Activated naive CD4-positive, alpha-beta T cell treated with anti-CD3 and anti-CD28 coated beads, Interleukin-2, amount 50 U/mL, for 72 hours (primary cell): ENCODE results near the gene HMCN2. TPM values are rescaled to one million over a fixed set of nuclear protein-coding genes. Genes with fewer than 3 reads are reported as not detected.

ENCODE experiments used
- ATAC-seq, 2 donors: fragments of 150-1000 bp; cut with Tn5 transposase; 2 replicates each; pipeline ENCODE4 v1.10.0; 2021; ENCODE audit warnings: mild to moderate bottlenecking in 2 of 2, moderate library complexity in 2 of 2
- DNase-seq, 2 donors: peaks; one replicate each; pipeline ENCODE4 v3.0.0; 2021 to 2022; ENCODE audit warnings: low spot score in 2 of 2
- H3K27ac Mint-ChIP-seq, 2 donors: one replicate each; pipeline ENCODE4 v1.8.0; 2022; ENCODE audit warnings: mild to moderate bottlenecking in 2 of 2, mixed read lengths in 2 of 2
- H3K36me3 Mint-ChIP-seq, 2 donors: one replicate each; pipeline ENCODE4 v1.8.0; 2022; ENCODE audit warnings: mixed read lengths in 2 of 2
- H3K9me3 Mint-ChIP-seq, 2 donors: one replicate each; pipeline ENCODE4 v1.8.0; 2022; ENCODE audit warnings: mixed read lengths in 2 of 2
- total RNA-seq, 2 donors: library from RNA; stranded (reverse); gene quantifications; one replicate each; pipeline ENCODE4 v1.2.3, GENCODE V29; 2022

The HMCN2 gene
- total RNA-seq, 2 donors from 2014 or later: not detected

DNA sequence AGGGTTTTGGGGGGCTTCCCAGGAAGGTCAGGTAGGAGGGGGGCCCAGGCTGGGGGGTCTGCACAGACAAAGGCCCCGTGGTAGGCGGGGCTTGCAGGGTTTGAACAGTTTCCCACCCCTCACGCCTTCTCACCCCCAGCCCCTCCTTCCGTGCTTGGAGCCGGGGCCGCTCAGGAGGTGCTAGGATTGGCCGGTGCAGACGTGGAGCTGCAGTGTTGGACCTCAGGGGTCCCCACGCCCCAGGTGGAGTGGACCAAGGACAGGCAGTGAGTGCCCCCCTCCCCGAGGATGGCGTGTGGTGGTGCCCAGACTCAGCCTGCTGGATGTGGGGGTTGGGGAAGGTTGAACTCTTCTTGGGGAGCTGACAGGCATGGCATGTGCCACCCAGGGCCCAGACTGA, 83.8 kb downstream of the HMCN2 start:
- H3K27ac Mint-ChIP-seq: no peak overlapping the region

DNA sequence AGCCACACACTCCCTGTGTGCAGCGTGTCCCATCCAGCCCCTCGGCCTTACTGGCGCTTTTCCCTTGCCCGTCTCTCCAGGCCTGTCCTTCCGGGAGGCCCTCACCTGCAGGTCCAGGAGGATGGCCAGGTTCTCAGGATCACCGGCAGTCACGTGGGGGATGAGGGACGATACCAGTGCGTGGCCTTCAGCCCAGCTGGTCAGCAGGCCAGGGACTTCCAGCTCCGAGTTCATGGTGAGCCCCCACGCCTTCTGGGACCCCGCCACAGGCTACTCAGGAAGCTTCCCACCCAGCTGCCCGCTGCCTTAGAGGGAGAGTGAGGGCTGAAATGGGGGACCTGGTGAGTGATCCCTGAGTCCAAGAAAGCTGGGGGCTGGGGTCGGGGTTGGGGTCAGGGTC, 85.8 kb downstream of the HMCN2 start:
- no peaks in the 10 kb centered on the region for H3K9me3 Mint-ChIP-seq
- ATAC-seq (no peak), DNase-seq (no peak)
- H3K36me3 Mint-ChIP-seq: no peaks in the 10 kb centered on the region
- no peak overlapping the region for H3K27ac Mint-ChIP-seq

More for the DNA sequence above, 83.8 kb downstream of the HMCN2 start:
- DNase-seq: no peak
- no peak for ATAC-seq
- Mint-ChIP-seq H3K9me3 (no peaks in the 10 kb centered on the region), H3K36me3 (no peaks in the 10 kb centered on the region)

DNA sequence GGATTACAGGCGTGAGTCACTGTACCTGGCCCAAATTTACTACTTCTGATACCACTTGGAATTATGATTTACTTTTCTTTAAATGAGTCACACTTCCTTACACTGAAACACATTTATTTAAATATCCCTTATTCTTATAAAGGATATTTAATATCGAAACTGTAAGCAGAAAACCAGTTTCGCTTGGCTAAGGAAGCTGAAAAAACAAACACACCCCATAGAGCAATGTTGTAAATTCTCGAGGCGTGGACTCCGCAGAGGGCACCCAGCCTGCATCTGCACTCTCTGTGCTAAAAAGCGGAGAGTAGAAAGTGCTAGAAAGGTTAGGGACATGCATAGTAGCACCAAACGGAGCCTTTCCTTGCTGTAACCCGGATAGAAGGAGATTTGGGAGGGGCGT, 86.5 kb downstream of the HMCN2 start:
- no peak for DNase-seq
- no peak for ATAC-seq
- no peaks in the 10 kb centered on the region for H3K9me3 Mint-ChIP-seq
- H3K36me3 Mint-ChIP-seq: no peaks in the 10 kb centered on the region
- no peak overlapping the region for H3K27ac Mint-ChIP-seq

DNA sequence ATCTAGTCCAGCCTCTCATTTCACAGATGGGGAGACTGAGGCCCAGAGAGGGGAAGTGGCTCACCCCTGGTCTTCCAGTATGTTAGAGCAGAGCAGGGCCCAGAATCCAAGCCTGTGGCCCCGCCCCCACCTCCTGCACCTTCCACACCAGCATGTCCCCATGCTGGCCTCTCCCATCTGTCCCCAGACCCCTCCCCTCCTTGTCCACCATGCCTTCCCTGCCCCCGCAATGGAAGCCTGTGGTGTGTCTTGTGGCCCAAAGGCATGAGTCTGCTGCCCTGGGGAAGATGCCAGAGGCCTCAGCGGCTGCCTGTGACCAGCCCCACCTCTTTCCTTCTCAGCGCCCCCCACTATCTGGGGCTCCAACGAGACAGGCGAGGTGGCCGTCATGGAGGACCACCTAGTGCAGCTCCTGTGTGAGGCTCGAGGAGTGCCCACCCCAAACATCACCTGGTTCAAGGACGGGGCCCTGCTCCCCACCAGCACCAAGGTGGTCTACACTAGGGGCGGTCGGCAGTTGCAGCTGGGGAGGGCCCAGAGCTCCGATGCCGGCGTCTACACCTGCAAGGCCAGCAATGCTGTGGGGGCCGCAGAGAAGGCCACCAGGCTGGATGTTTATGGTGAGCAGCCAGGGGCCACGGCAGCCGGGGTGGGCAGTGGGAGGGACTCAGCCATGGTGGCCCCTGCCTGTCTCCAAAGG, 87.2 kb downstream of the HMCN2 start:
- no peaks in the 10 kb centered on the region for H3K36me3 Mint-ChIP-seq
- DNase-seq (no peak), ATAC-seq (no peak)
- no peaks in the 10 kb centered on the region for H3K9me3 Mint-ChIP-seq
- H3K27ac Mint-ChIP-seq: no peak overlapping the region

DNA sequence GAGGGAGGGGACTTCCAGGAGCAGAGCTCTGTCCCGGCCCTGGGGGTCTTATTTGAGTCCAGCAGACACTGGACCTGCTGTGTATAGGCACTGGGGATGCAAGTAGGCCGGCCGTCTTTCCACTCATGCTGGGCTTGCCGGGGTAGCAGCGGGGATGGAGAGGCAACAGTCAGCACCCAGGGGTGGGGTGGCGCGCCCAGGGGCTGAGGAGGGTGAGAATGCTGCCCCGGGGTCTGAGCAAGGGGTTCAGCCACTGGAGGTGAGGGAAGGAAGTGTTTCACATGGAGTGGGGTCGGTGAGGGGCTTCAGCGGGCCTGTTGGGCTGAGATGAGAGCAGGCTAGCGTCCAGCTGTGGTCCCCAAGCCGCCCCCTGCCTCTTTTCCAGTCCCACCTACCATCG, 88.8 kb downstream of the HMCN2 start:
- Mint-ChIP-seq H3K36me3 (no peaks in the 10 kb centered on the region), H3K27ac (no peak overlapping the region), H3K9me3 (no peaks in the 10 kb centered on the region)
- ATAC-seq: no peak
- no peak for DNase-seq

DNA sequence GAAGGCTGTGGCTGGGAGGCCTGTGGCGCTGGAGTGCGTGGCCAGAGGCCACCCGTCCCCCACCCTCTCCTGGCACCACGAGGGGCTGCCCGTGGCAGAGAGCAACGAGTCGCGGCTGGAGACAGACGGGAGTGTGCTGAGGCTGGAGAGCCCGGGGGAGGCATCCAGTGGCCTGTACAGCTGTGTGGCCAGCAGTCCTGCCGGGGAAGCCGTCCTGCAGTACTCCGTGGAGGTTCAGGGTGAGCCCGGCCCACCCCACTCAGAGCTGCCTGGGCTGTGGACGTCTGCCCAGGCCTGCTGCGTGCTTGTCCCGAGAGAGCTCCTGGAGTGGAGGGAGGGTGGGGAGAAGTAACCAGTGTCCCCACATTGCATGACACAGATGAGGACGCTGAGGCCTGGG, 89.2 kb downstream of the HMCN2 start:
- Mint-ChIP-seq H3K9me3 (no peaks in the 10 kb centered on the region), H3K36me3 (no peaks in the 10 kb centered on the region), H3K27ac (no peak overlapping the region)
- DNase-seq (no peak), ATAC-seq (no peak)

DNA sequence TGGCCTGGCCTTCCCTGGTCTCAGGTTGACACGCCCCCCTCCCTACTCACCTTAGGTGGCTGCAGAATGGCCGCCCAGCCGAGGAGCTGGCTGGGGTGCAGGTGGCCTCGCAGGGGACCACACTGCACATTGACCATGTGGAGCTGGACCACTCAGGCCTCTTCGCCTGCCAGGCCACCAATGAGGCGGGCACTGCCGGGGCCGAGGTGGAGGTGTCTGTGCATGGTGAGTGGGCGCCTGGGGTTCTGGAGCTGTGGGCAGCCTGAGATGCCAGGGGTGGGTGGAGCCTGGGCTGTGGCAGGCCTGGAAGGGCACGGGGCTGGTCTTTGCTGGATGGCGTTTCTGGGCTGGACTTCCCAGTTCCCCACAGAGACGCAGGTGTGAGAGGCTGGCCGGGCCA, 90.5 kb downstream of the HMCN2 start:
- no peak overlapping the region for H3K27ac Mint-ChIP-seq
- no peaks in the 10 kb centered on the region for H3K9me3 Mint-ChIP-seq
- H3K36me3 Mint-ChIP-seq: no peaks in the 10 kb centered on the region
- no peak for DNase-seq
- ATAC-seq: no peak

DNA sequence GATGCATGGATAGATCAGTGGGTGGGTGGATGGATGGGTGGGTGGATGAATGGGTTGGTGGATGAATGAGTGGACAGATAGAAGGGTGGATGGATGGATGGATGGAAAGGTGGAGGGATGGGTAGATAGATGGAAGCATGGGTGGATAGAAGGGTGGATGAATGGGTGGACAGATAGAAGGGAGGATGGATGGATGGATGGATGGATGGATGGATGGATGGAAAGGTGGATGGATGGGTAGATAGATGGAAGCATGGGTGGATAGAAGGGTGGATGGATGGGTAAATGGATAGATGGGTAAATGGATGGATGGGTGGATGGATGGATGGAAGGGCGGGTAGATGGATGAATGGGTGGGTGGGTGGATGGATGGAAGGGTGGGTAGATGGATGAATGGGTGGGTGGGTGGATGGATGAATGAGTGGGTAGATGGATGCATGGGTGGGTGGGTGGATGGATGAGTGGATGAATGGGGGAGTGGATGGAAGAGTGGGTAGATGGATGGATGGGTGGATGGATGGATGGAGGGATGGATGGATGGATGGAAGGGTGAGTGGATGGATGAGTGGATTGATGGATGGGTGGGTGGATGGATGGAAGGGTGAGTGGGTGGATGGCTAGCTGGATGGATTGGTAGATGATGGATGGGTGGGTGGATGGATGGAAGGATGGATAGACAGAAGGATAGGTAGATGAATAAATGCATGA, 91.5 kb downstream of the HMCN2 start:
- ATAC-seq: no peak
- no peaks in the 10 kb centered on the region for H3K36me3 Mint-ChIP-seq
- DNase-seq: no peak
- H3K9me3 Mint-ChIP-seq: no peaks in the 10 kb centered on the region
- H3K27ac Mint-ChIP-seq: no peak overlapping the region

DNA sequence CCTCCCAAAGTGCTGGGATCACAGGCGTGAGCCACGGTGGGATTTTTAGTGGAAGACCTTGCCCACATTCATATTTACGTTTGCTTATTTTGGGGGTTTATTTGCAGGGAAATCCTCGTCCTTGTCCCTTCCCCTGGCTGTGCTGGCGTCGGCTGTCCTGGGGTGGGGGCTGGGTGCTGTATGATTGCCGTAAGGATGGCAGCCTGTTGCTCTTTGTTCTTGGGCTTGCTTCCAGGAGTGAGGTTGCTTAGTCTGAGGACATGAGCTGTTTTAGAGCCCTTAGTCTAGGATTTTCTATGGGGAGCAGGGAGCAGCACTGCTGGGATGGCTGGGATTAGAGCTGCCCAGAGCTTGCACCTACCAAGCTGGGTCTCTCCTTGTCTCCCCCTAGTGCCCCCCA, 93.4 kb downstream of the HMCN2 start:
- no peaks in the 10 kb centered on the region for H3K36me3 Mint-ChIP-seq
- ATAC-seq: no peak
- no peak overlapping the region for H3K27ac Mint-ChIP-seq

DNA sequence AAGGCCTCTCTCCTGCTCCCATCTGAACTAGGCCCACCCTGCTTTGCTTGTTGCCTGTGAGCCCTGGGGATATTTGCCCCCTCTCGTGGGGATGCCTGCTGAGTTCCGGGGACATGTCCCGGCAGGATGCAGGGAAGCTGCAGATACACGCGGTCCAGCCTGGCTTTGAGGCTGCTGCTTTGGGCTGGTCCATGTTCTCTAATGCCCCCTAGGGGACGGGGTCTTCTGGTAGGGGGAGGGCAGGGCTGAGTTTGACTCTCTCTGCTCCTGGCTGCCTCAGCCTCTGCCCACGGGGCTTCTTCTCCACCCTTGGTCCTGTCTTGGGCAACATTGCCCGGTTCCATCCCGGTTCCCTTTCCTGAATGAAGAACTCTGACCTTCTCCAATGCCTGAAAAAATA, 94.3 kb downstream of the HMCN2 start:
- DNase-seq (no peak), ATAC-seq (no peak)
- no peaks in the 10 kb centered on the region for H3K36me3 Mint-ChIP-seq
- H3K9me3 Mint-ChIP-seq: no peaks in the 10 kb centered on the region
- peak overlapping the region in 1 of 2 donors; percentile 60 for H3K27ac Mint-ChIP-seq

More for the DNA sequence above, 93.4 kb downstream of the HMCN2 start:
- no peak for DNase-seq
- H3K9me3 Mint-ChIP-seq: no peaks in the 10 kb centered on the region

DNA sequence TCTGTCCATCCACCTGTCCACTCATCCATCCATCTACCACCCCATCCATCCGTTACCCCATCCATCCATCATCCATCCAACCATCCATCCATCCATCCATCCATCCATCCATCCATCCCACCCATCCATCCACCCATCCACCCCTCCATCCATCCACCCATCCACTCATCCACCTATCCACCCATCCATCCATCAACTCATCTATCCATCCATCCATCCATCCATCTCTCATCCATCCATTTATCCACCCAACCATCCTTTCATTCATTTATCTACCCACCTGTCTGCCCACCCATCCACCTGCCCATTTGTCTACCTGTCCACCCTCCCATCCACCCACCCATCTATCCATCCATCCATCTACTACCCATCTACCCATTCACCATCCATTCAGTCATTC, 95.1 kb downstream of the HMCN2 start:
- H3K27ac Mint-ChIP-seq: no peak overlapping the region
- DNase-seq (no peak), ATAC-seq (no peak)
- H3K9me3 Mint-ChIP-seq: no peaks in the 10 kb centered on the region
- no peaks in the 10 kb centered on the region for H3K36me3 Mint-ChIP-seq

DNA sequence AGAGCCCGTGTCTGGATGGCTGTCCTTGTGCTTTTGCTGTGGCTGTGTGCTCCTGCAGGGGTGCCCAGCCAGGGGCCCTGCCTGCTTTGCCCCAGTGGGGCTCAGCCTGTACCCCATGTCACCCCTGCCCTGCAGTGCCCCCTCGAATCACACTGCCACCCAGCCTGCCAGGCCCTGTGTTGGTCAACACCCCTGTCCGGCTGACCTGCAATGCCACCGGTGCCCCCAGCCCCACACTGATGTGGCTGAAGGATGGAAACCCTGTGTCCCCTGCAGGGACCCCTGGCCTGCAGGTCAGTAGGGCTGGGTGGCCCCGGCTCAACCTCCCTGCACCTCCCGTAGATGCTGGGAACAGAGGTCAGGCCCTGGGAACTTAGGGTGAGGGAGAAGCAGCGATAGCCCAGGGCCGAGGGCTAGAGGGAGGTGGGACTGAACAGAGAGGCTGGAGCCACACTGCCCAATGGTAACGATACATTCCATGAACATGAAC, 96.4 kb downstream of the HMCN2 start:
- Mint-ChIP-seq H3K27ac (no peak overlapping the region), H3K36me3 (no peaks in the 10 kb centered on the region), H3K9me3 (no peaks in the 10 kb centered on the region)
- DNase-seq (no peak), ATAC-seq (no peak)

DNA sequence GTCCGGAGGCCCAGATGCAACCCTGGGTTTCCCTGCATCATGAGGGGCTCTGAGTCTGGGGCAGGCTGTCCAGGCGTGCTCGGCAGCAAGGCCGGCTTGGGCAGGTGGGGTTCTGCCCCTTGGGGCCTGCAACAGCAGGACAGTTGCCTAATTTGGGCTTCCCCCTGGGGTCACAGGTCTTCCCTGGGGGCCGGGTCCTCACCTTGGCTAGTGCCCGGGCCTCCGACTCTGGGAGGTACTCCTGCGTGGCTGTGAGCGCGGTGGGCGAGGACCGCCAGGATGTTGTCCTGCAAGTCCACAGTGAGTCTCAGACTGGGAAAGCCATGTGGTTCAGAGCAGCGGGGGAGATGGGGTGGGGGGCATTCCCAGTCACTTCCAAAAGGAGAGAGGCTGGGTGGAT, 97.1 kb downstream of the HMCN2 start:
- Mint-ChIP-seq H3K9me3 (no peaks in the 10 kb centered on the region), H3K36me3 (no peaks in the 10 kb centered on the region), H3K27ac (no peak overlapping the region)
- ATAC-seq: no peak
- no peak for DNase-seq

DNA sequence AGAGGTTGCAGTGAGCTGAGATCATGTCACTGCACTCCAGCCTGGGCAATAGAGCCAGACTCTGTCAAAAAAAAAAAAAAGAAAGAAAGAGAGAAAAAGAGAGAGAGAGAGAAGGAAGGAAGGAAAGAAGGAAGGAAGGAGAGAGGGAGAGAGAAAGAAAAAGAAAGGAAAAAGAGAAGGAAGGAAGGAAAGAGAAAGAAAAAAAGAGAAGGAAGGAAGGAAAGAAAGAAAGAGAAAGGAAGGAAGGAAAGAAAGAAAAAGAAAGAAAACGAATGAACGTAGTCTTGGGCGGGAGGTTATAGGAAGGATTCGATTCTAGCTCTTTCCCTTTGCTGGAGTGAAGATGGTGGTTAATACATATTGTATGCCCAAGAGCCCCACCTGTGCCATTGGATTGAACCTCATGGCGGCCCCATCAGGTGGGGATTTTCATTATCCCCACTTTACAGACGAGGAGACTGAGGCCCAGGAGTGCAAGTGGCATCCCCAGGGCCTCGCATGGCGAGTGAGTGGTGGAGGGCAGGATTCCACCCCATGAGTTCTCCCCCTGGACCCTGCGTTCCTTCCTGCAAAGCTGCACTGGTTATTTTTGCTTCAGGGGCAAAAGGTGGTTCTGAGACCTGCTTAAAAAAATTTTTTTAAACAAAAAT, 98.3 kb downstream of the HMCN2 start:
- ATAC-seq: no peak
- Mint-ChIP-seq H3K27ac (no peak overlapping the region), H3K9me3 (peaks cover 0 to 6% of the 10 kb centered on the region in 2 donors), H3K36me3 (peaks cover 0 to 8% of the 10 kb centered on the region in 2 donors)
- no peak for DNase-seq

DNA sequence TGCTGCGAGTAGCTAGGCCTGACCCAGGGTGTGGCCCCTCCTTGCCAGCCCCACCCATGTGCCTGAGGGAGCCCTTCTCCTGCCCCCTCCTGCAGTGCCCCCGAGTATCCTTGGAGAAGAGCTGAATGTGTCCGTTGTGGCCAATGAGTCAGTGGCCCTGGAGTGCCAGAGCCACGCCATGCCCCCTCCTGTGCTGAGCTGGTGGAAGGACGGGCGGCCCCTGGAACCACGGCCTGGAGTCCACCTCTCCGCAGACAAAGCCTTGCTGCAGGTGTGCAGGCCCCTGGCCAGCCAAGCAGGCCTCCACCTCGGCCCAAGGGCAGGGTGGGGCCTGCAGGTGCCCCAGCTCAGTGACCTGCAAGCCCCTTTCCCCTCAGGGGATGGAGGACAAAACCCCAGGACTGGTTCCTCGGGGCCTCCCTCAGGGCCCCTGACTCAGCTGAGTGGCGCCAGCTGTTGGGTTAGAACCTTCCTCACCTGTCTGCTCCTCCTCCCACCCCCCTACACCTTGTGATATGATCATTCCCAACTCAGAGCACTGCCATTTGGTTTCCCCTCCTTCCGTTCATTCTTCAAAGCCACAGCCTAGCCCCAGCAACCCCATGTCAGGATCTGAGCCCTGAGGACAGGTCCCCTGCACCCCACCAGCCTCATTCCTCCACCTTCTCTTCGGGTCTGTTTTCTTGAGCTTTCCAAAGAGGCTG, 99.2 kb downstream of the HMCN2 start:
- Mint-ChIP-seq H3K9me3 (peaks cover 0 to 6% of the 10 kb centered on the region in 2 donors), H3K36me3 (peaks cover 0 to 8% of the 10 kb centered on the region in 2 donors), H3K27ac (peak overlapping the region in 1 of 2 donors; percentile 58)
- DNase-seq (no peak), ATAC-seq (no peak)

DNA sequence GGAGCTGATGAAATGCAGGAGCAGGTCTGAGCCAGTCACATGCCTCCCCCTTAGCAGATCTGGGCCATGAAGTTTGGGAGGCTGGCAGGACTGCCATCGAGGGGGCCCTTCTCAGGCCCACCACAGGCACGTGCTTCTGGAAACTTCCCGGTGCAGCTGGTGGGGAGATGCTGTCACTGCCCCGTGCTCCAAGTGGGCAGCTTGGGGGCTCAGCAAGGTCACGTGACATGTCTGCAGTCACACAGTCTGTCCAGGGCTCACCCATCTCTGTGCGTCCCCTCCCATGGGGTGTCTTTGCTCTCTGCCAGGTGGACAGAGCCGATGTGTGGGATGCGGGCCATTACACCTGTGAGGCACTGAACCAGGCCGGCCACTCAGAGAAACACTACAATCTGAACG, 99.8 kb downstream of the HMCN2 start:
- H3K27ac Mint-ChIP-seq: peak overlapping the region in 1 of 2 donors; percentile 58
- H3K36me3 Mint-ChIP-seq: peaks cover 0 to 8% of the 10 kb centered on the region in 2 donors
- DNase-seq (no peak), ATAC-seq (no peak)
- H3K9me3 Mint-ChIP-seq: peaks cover 0 to 6% of the 10 kb centered on the region in 2 donors

DNA sequence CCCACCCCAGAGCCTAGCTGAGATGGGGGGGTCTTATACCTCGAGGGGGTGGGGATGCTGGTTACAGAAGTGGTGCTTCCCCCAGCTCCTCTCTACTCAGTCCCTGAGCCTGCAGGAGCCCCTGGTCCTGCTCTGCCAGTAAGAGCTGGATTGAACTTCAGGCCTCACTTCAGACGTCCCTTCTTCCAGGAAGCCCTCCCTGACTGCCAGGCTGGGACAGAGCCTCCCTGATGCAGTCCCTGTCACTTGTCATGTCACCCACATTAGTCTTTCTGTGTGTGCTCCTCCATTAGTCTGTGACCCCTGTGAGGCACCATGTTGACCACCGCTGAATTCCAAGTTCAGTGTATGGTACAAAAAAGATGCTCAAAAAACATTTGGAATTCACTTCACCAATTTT, 100.5 kb downstream of the HMCN2 start:
- H3K27ac Mint-ChIP-seq: no peak overlapping the region
- peaks cover 0 to 6% of the 10 kb centered on the region in 2 donors for H3K9me3 Mint-ChIP-seq
- no peak for DNase-seq
- no peak for ATAC-seq
- H3K36me3 Mint-ChIP-seq: peaks cover 0 to 8% of the 10 kb centered on the region in 2 donors
